H9 (cell line): ENCODE data around the gene POLR1D. TPM values are rescaled to one million over a fixed set of nuclear protein-coding genes. Genes with fewer than 3 reads are reported as not detected.

Source experiments
- DNase-seq: peaks from one replicate; pipeline ENCODE4 v3.0.0-alpha.2; 2017
- H2AFZ ChIP-seq: one replicate; pipeline ENCODE4 v1.6.1; 2013; ENCODE audit warnings: mild to moderate bottlenecking, low read length, control low read depth, moderate library complexity
- H2AK5ac ChIP-seq: 2 replicates; pipeline ENCODE4 v1.6.1; 2013; ENCODE audit warnings: low read length, control low read depth, mixed read lengths; ENCODE audit not compliant: insufficient read length
- H2BK120ac ChIP-seq: one replicate; pipeline ENCODE4 v1.6.1; 2013; ENCODE audit warnings: low read depth, mild to moderate bottlenecking, low read length, control low read depth, inconsistent platforms; ENCODE audit not compliant: poor library complexity, severe bottlenecking
- H2BK12ac ChIP-seq: 2 replicates; pipeline ENCODE4 v1.6.1; 2013; ENCODE audit warnings: low read length, control low read depth, mixed read lengths, low read depth; ENCODE audit not compliant: insufficient read length
- H2BK15ac ChIP-seq: 2 replicates; pipeline ENCODE4 v1.6.1; 2013; ENCODE audit warnings: low read depth, low read length, control low read depth
- H2BK20ac ChIP-seq: one replicate; pipeline ENCODE4 v1.6.1; 2013; ENCODE audit warnings: low read depth, mild to moderate bottlenecking, low read length, control low read depth, inconsistent platforms; ENCODE audit not compliant: poor library complexity, severe bottlenecking
- H2BK5ac ChIP-seq: 2 replicates; pipeline ENCODE4 v1.6.1; 2013; ENCODE audit warnings: low read length, control low read depth, mixed read lengths; ENCODE audit not compliant: insufficient read length
- H3K14ac ChIP-seq: 2 replicates; pipeline ENCODE4 v1.6.1; 2013; ENCODE audit warnings: low read length, control low read depth; ENCODE audit not compliant: insufficient read depth
- H3K18ac ChIP-seq: 2 replicates; pipeline ENCODE4 v1.6.1; 2013; ENCODE audit warnings: low read depth, mild to moderate bottlenecking, mixed read lengths, low read length, control low read depth; ENCODE audit not compliant: insufficient read length
- H3K23ac ChIP-seq: 2 replicates; pipeline ENCODE4 v1.6.1; 2013; ENCODE audit warnings: low read length, control low read depth, mixed read lengths, low read depth; ENCODE audit not compliant: insufficient read length
- H3K23me2 ChIP-seq: 2 replicates; pipeline ENCODE4 v1.6.1; 2013; ENCODE audit warnings: low read depth, mild to moderate bottlenecking, mixed read lengths, low read length, control low read depth; ENCODE audit not compliant: insufficient read length, poor library complexity, severe bottlenecking
- H3K27ac ChIP-seq: 2 replicates; pipeline ENCODE4 v1.5.1; 2013; ENCODE audit warnings: low read length, control low read depth, mixed read lengths, low read depth; ENCODE audit not compliant: insufficient read length
- H3K27me3 ChIP-seq: 2 replicates; pipeline ENCODE4 v1.6.1; 2013; ENCODE audit warnings: low read length, control low read depth, inconsistent platforms; ENCODE audit not compliant: insufficient read depth
- H3K4ac ChIP-seq: 2 replicates; pipeline ENCODE4 v1.6.1; 2013; ENCODE audit warnings: low read depth, mild to moderate bottlenecking, control low read depth, inconsistent platforms, low read length, moderate library complexity
- H3K4me1 ChIP-seq: 2 replicates; pipeline ENCODE4 v1.6.1; 2013; ENCODE audit warnings: low read length, control low read depth, inconsistent platforms; ENCODE audit not compliant: insufficient read depth
- H3K4me2 ChIP-seq: 2 replicates; pipeline ENCODE4 v1.6.1; 2013; ENCODE audit warnings: low read length, control low read depth, mixed read lengths; ENCODE audit not compliant: insufficient read length, insufficient read depth
- H3K56ac ChIP-seq: 2 replicates; pipeline ENCODE4 v1.6.1; 2013; ENCODE audit warnings: low read depth, mild to moderate bottlenecking, mixed read lengths, low read length, control low read depth; ENCODE audit not compliant: insufficient read length
- H3K79me1 ChIP-seq: 2 replicates; pipeline ENCODE4 v1.6.1; 2013; ENCODE audit warnings: low read depth, mild to moderate bottlenecking, moderate library complexity, low read length, control low read depth, inconsistent platforms; ENCODE audit not compliant: insufficient read depth, poor library complexity, severe bottlenecking
- H3K79me2 ChIP-seq: 2 replicates; pipeline ENCODE4 v1.6.1; 2013; ENCODE audit warnings: low read length, control low read depth, inconsistent platforms; ENCODE audit not compliant: insufficient read depth
- H3K9ac ChIP-seq: 2 replicates; pipeline ENCODE4 v1.6.1; 2013; ENCODE audit warnings: low read length, control low read depth, mixed read lengths; ENCODE audit not compliant: insufficient read length; ENCODE audit errors: extremely low read depth
- H3K9me3 ChIP-seq: one replicate; pipeline ENCODE4 v1.6.1; 2013; ENCODE audit warnings: low read depth, low read length, inconsistent platforms; ENCODE audit not compliant: control insufficient read depth
- H3T11ph ChIP-seq: one replicate; pipeline ENCODE4 v1.6.1; 2013; ENCODE audit warnings: mild to moderate bottlenecking, low read length, control low read depth, inconsistent platforms
- H4K20me1 ChIP-seq: one replicate; pipeline ENCODE4 v1.6.1; 2013; ENCODE audit not compliant: control insufficient read depth, insufficient read length, insufficient read depth
- H4K5ac ChIP-seq: 2 replicates; pipeline ENCODE4 v1.6.1; 2013; ENCODE audit warnings: low read depth, mild to moderate bottlenecking, mixed read lengths, low read length, control low read depth; ENCODE audit not compliant: insufficient read length
- H4K8ac ChIP-seq: replicated peaks from 2 replicates; pipeline ENCODE4 v1.6.1; 2013; ENCODE audit warnings: low read length, control low read depth, mixed read lengths, low read depth; ENCODE audit not compliant: insufficient read length
- H4K91ac ChIP-seq: 2 replicates; pipeline ENCODE4 v1.6.1; 2013; ENCODE audit warnings: low read depth, mild to moderate bottlenecking, moderate library complexity, mixed read lengths, low read length, control low read depth; ENCODE audit not compliant: insufficient read length
- H3K27ac Mint-ChIP-seq, 3 experiments: 2 replicates in 2 of 3; 3 replicates in 1 of 3; pipeline ENCODE4 v1.8.0; 2020 to 2021; ENCODE audit warnings: mixed read lengths in 3 of 3, mild to moderate bottlenecking in 1 of 3, moderate library complexity in 1 of 3
- H3K27me3 Mint-ChIP-seq: 2 replicates; pipeline ENCODE4 v1.8.0; 2021; ENCODE audit warnings: low read depth, mild to moderate bottlenecking, moderate library complexity, mixed read lengths
- H3K36me3 Mint-ChIP-seq, 3 experiments: 2 replicates in 2 of 3; 3 replicates in 1 of 3; pipeline ENCODE4 v1.8.0; 2020 to 2021; ENCODE audit warnings: low read depth in 3 of 3, mixed read lengths in 3 of 3; ENCODE audit not compliant: insufficient read depth in 1 of 3
- H3K4me1 Mint-ChIP-seq, 2 experiments: 2 replicates each; pipeline ENCODE4 v1.8.0; 2020; ENCODE audit warnings: mixed read lengths in 2 of 2
- H3K4me3 Mint-ChIP-seq, 2 experiments: 2 replicates in 1 of 2; 3 replicates in 1 of 2; pipeline ENCODE4 v1.8.0; 2020 to 2021; ENCODE audit warnings: mild to moderate bottlenecking in 2 of 2, mixed read lengths in 2 of 2, moderate library complexity in 1 of 2
- H3K9me3 Mint-ChIP-seq, 2 experiments: 2 replicates in 1 of 2; 3 replicates in 1 of 2; pipeline ENCODE4 v1.8.0; 2020; ENCODE audit warnings: mild to moderate bottlenecking in 2 of 2, mixed read lengths in 2 of 2, moderate library complexity in 1 of 2
- WGBS: extraction: QIAGEN DNeasy Blood & Tissue Kit; methylation state at CpG from one replicate; pipeline ENCODE4 v1.1.7; 2013; ENCODE audit warnings: missing lambda C conversion rate, low lambda C conversion rate, mixed read lengths; ENCODE audit not compliant: insufficient read length; ENCODE audit errors: extremely low coverage; 5-methylcytosine and 5-hydroxymethylcytosine counted together
- total RNA-seq: library from RNA; stranded (reverse); gene quantifications from 2 replicates; pipeline ENCODE4 v1.2.1, GENCODE V29; 2021
- TF ChIP-seq, protein P1 (sequence below): fragments of 200-600 bp; sonication (generic); conservative IDR thresholded peaks from 3 replicates; pipeline ENCODE4 v1.8.0; 2021; ENCODE audit warnings: antibody characterized with exemption, mild to moderate bottlenecking

Gene POLR1D
- total RNA-seq, 1 experiment from 2014 or later = 167 TPM

DNA sequence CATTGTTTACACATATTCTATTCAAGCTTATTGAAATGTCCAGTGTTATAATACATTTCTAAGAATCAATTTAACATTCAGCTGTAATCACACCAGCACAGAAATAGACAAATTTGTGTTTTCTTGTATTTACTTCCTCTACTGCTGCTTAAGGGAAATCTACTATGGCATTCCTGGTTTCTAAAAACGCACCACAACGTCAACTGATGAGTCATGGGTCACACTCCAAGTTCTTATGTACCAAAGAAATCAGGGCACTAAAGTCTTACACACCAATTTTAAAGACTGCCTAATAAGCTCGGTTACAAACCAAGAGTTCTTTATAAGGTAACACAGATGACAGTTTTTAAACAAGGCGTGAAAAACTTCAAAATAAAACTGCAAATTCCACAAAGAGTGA is 14.6 kb upstream of the POLR1D start:
- Mint-ChIP-seq H3K4me1 (peaks cover 14 to 18% of the 10 kb centered on the region in 2 experiments), H3K36me3 (no peaks in the 10 kb centered on the region), H3K27ac (no peak overlapping the region), H3K9me3 (no peaks in the 10 kb centered on the region), H3K27me3 (no peaks in the 10 kb centered on the region), H3K4me3 (no peak overlapping the region)
- H3K14ac ChIP-seq = no peak overlapping the region
- H3K27me3 ChIP-seq = no peaks in the 10 kb centered on the region
- no peak overlapping the region for H3T11ph ChIP-seq
- H3K23me2 ChIP-seq = no peaks in the 10 kb centered on the region
- peaks cover 7% of the 10 kb centered on the region for H3K79me1 ChIP-seq
- H3K27ac ChIP-seq = no peak overlapping the region
- H2BK12ac ChIP-seq = no peak overlapping the region
- H3K79me2 ChIP-seq = peaks cover 7% of the 10 kb centered on the region; the same call in 1 of the 2 replicates
- no peak overlapping the region for H3K18ac ChIP-seq
- no peak for DNase-seq
- H2AFZ ChIP-seq = no peak overlapping the region
- H3K4me2 ChIP-seq = no peak overlapping the region
- no peak overlapping the region for H3K56ac ChIP-seq
- no peaks in the 10 kb centered on the region for H3K4me1 ChIP-seq
- H4K8ac ChIP-seq = no peak overlapping the region
- no peak overlapping the region for H2BK15ac ChIP-seq
- TF ChIP-seq, protein P1, sequence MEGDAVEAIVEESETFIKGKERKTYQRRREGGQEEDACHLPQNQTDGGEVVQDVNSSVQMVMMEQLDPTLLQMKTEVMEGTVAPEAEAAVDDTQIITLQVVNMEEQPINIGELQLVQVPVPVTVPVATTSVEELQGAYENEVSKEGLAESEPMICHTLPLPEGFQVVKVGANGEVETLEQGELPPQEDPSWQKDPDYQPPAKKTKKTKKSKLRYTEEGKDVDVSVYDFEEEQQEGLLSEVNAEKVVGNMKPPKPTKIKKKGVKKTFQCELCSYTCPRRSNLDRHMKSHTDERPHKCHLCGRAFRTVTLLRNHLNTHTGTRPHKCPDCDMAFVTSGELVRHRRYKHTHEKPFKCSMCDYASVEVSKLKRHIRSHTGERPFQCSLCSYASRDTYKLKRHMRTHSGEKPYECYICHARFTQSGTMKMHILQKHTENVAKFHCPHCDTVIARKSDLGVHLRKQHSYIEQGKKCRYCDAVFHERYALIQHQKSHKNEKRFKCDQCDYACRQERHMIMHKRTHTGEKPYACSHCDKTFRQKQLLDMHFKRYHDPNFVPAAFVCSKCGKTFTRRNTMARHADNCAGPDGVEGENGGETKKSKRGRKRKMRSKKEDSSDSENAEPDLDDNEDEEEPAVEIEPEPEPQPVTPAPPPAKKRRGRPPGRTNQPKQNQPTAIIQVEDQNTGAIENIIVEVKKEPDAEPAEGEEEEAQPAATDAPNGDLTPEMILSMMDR = no peak
- no peak overlapping the region for H4K91ac ChIP-seq
- H4K20me1 ChIP-seq = no peaks in the 10 kb centered on the region
- H3K9ac ChIP-seq = no peak overlapping the region
- H2BK120ac ChIP-seq = no peak overlapping the region
- H2AK5ac ChIP-seq = no peak overlapping the region
- no peak overlapping the region for H3K23ac ChIP-seq
- H4K5ac ChIP-seq = no peak overlapping the region
- no peak overlapping the region for H2BK5ac ChIP-seq
- no peak overlapping the region for H3K4ac ChIP-seq
- WGBS = no CpG with 5 or more reads among the region's 4 CpGs
- H2BK20ac ChIP-seq = no peak overlapping the region
- H3K9me3 ChIP-seq = no peaks in the 10 kb centered on the region
